ENCODE results near the gene NRBF2.

NRBF2 gene

GRCh38 chr10:63110940-63111339 lies 22.2 kb upstream of the NRBF2 start:
- TF ChIP-seq, protein P1, sequence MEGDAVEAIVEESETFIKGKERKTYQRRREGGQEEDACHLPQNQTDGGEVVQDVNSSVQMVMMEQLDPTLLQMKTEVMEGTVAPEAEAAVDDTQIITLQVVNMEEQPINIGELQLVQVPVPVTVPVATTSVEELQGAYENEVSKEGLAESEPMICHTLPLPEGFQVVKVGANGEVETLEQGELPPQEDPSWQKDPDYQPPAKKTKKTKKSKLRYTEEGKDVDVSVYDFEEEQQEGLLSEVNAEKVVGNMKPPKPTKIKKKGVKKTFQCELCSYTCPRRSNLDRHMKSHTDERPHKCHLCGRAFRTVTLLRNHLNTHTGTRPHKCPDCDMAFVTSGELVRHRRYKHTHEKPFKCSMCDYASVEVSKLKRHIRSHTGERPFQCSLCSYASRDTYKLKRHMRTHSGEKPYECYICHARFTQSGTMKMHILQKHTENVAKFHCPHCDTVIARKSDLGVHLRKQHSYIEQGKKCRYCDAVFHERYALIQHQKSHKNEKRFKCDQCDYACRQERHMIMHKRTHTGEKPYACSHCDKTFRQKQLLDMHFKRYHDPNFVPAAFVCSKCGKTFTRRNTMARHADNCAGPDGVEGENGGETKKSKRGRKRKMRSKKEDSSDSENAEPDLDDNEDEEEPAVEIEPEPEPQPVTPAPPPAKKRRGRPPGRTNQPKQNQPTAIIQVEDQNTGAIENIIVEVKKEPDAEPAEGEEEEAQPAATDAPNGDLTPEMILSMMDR (IDR thresholded peaks at IDR 0.05; ENCODE audit: extremely low read depth, missing control alignments) = no peak
- no peak for DNase-seq (ENCODE audit: low spot score)

DNA sequence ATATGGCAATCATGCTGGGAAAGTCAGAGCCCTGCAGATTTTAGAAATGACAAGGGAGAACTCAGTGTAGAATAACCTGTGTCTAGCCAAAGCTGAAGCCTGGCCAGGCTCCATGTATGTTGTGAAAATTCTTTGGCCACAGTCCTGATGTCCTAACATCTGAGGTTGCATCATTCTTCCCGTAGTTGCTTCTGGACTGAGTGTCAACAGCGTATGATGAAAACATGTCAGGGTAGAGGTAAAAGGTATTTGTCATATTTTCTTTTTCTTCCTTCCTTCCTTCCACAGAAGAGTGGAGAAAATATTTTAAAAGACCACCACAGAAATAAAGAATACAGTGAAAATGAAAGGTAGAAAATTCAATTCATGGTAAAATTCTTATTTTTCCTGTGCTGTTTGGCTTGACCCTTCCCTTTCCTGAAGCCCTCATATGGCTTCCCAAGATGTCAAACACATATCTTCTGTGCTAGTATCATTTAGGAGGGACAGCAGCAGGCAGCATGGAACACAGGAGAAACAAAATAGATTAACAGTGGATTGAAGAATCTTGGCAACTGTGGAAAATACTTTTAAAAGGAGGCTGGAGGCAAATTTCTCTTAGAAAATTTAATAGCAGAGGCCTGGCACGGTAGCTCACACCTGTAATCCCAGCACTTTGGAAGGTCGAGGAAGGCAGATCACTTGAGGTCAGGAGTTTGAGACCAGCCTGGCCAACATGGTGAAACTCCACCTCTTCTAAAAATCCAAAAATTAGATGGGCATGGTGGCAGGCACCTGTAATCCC lies 18.9 kb upstream of the NRBF2 start:
- TF ChIP-seq, protein P1 (IDR thresholded peaks at IDR 0.05; ENCODE audit: extremely low read depth, missing control alignments) = no peak
- no peak for DNase-seq (ENCODE audit: low spot score)

- no peak for DNase-seq (ENCODE audit: low spot score)
- TF ChIP-seq, protein P1 (IDR thresholded peaks at IDR 0.05; ENCODE audit: extremely low read depth, missing control alignments) = no peak
These were observed 17.3 kb upstream of the NRBF2 start for GRCh38 chr10:63115732-63116383.

GRCh38 chr10:63116452-63117072 lies 16.6 kb upstream of the NRBF2 start:
- TF ChIP-seq, protein P1 (IDR thresholded peaks at IDR 0.05; ENCODE audit: extremely low read depth, missing control alignments) = no peak
- DNase-seq (ENCODE audit: low spot score) = no peak

GRCh38 chr10:63119041-63119440 lies 14.1 kb upstream of the NRBF2 start:
- TF ChIP-seq, protein P1 (IDR thresholded peaks at IDR 0.05; ENCODE audit: extremely low read depth, missing control alignments) = no peak
- DNase-seq (ENCODE audit: low spot score) = no peak

DNA sequence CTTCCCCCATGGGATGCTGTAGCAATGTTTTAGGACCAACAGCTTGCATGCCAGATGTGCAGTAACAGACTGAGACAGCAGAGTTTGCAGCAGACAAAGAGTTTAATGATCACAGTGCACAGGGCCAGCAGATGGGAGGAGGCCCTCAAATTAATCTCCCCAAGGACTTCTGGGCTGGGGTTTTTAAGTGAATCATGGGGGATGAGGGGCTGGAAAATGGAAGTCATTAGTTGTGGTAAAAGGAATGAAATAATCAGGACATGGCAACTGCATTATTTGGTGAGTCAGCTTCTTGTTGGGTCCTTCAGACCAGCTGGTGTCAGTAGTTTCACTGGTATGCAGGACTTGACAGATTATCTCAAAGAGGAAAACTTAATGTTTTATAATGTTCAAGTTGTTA lies 12.6 kb upstream of the NRBF2 start:
- TF ChIP-seq, protein P1 (IDR thresholded peaks at IDR 0.05; ENCODE audit: extremely low read depth, missing control alignments) = no peak
- DNase-seq (ENCODE audit: low spot score) = no peak

Data from GM20000 (cell line).